GM12878 (cell line): Measurements from ENCODE around the gene PCIF1. TPM values are rescaled to one million over a fixed set of nuclear protein-coding genes. Genes with fewer than 3 reads are reported as not detected.

Experiments
- ATAC-seq: fragments of 200-7000 bp; cut with Tn5 transposase; 3 replicates; pipeline ENCODE4 v1.9.1; 2020; ENCODE audit warnings: mild to moderate bottlenecking, moderate library complexity
- BruUV-seq: library from RNA; stranded (reverse); fragments of 400-500 nt; replicated peaks from 2 replicates; lab custom pipeline; 2021; lab: Mats Ljungman, UMichigan
- CTCF ChIA-PET: fragments of 300-600 bp; sonication (Branson Sonifier 250); formaldehyde crosslinking; extraction: SDS; loops from one replicate; lab custom pipeline; 2021; ENCODE audit warnings: inconsistent platforms; lab: Yijun Ruan, JAX
- POLR2A ChIA-PET: fragments of 350-600 bp; formaldehyde crosslinking; extraction: SDS; loops from one replicate; lab custom pipeline; 2021; ENCODE audit warnings: inconsistent platforms; lab: Charles Lee
- RAD21 ChIA-PET: fragments of 300-600 bp; sonication (Branson Sonifier 250); formaldehyde crosslinking; loops from one replicate; lab custom pipeline; 2023; ENCODE audit warnings: antibody characterized with exemption; ENCODE audit not compliant: unreplicated experiment; lab: Charles Lee
- SMC1A ChIA-PET: fragments of 300-600 bp; sonication (Branson Sonifier 250); formaldehyde crosslinking; loops from one replicate; lab custom pipeline; 2023; ENCODE audit not compliant: unreplicated experiment, uncharacterized antibody; lab: Charles Lee
- DNase-seq: peaks from one replicate; pipeline ENCODE4 v3.0.0-alpha.2; 2011; ENCODE audit warnings: low read depth, low spot score
- FAIRE-seq: peaks from 3 replicates; lab custom pipeline; 2011; peaks lifted over from hg19 to GRCh38; lab: Jason Lieb, UNC
- H2AFZ ChIP-seq: 2 replicates; pipeline ENCODE4 v1.6.0; 2011; ENCODE audit warnings: low read depth, low read length, control low read depth; ENCODE audit not compliant: control insufficient read depth
- H3K27ac ChIP-seq: 2 replicates; pipeline ENCODE4 v1.5.1; 2011; ENCODE audit warnings: control low read depth; ENCODE audit not compliant: control insufficient read depth, insufficient read depth
- H3K27me3 ChIP-seq, 2 experiments: replicated peaks in 1 of 2; 2 replicates each; pipeline versions ENCODE4 v1.6.0 to v1.6.1; 2011; ENCODE audit warnings: low read length in 1 of 2; ENCODE audit not compliant: control insufficient read depth in 2 of 2, insufficient read depth in 2 of 2
- H3K36me3 ChIP-seq, 2 experiments: 2 replicates each; pipeline ENCODE4 v1.5.1; 2011; ENCODE audit warnings: low read length in 1 of 2; ENCODE audit not compliant: control insufficient read depth in 2 of 2, insufficient read depth in 2 of 2
- H3K4me1 ChIP-seq: 2 replicates; pipeline ENCODE4 v1.6.1; 2011; ENCODE audit warnings: mild to moderate bottlenecking, low read length, moderate library complexity, mixed read lengths; ENCODE audit not compliant: control insufficient read depth, insufficient read depth
- H3K4me2 ChIP-seq: 2 replicates; pipeline ENCODE4 v1.6.0; 2011; ENCODE audit warnings: control low read depth; ENCODE audit not compliant: control insufficient read depth, insufficient read depth
- H3K4me3 ChIP-seq: fragments of 200-600 bp; sonication (generic); 2 replicates; pipeline ENCODE4 v1.5.1; 2016
- H3K79me2 ChIP-seq: 2 replicates; pipeline ENCODE4 v1.6.0; 2011; ENCODE audit warnings: low read length; ENCODE audit not compliant: control insufficient read depth, insufficient read depth
- H3K9ac ChIP-seq: 2 replicates; pipeline ENCODE4 v1.8.0; 2011; ENCODE audit warnings: low read length, control low read depth, mixed read lengths; ENCODE audit not compliant: control insufficient read depth, insufficient read depth
- H3K9me3 ChIP-seq: replicated peaks from 3 replicates; pipeline ENCODE4 v1.5.1; 2011; ENCODE audit warnings: mild to moderate bottlenecking, low read length; ENCODE audit not compliant: control insufficient read depth, insufficient read depth
- H4K20me1 ChIP-seq: 2 replicates; pipeline ENCODE4 v1.6.0; 2011; ENCODE audit not compliant: control insufficient read depth, insufficient read depth
- ATF7 ChIP-seq: fragments of 450-650 bp; IDR thresholded peaks from 2 replicates; pipeline ENCODE4 v1.6.1; 2016; ENCODE audit warnings: low read depth, mild to moderate bottlenecking
- E2F8 ChIP-seq: fragments of 450-650 bp; IDR thresholded peaks from 2 replicates; pipeline ENCODE4 v1.6.1; 2018; ENCODE audit warnings: mild to moderate bottlenecking, low read depth, moderate library complexity; ENCODE audit not compliant: partially characterized antibody
- NR2F1 ChIP-seq: fragments of 450-650 bp; conservative IDR thresholded peaks from 2 replicates; pipeline ENCODE4 v1.6.1; 2017; ENCODE audit warnings: mild to moderate bottlenecking
- POLR2A ChIP-seq: IDR thresholded peaks from 2 replicates; pipeline ENCODE4 v1.6.1; 2011; ENCODE audit warnings: low read depth, mild to moderate bottlenecking, low read length
- POU2F2 ChIP-seq: IDR thresholded peaks from 3 replicates; pipeline ENCODE4 v1.6.1; 2011; ENCODE audit warnings: low read depth, mild to moderate bottlenecking, low read length, borderline replicate concordance
- RBBP5 ChIP-seq: fragments of 200-600 bp; sonication (generic); conservative IDR thresholded peaks from 2 replicates; pipeline ENCODE4 v1.6.1; 2016
- USF2 ChIP-seq: IDR thresholded peaks from 2 replicates; pipeline ENCODE4 v1.6.1; 2011; ENCODE audit warnings: low read depth, low read length, improper control_type of control experiment, borderline replicate concordance
- WGBS: methylation state at CpG from one replicate; pipeline ENCODE4 v1.1.6; 2016; ENCODE audit warnings: low lambda C conversion rate; ENCODE audit not compliant: insufficient replicate concordance, insufficient coverage; ENCODE audit errors: missing lambda C conversion rate; 5-methylcytosine and 5-hydroxymethylcytosine counted together
- in situ Hi-C: fragments of 300-500 bp; cut with MboI; formaldehyde crosslinking; loops from 9 replicates; pipeline ENCODE4 v1.14.3; 2018; ENCODE audit warnings: mixed read lengths
- intact Hi-C: fragments of 100-400 bp; cut with micrococcal nuclease; formaldehyde crosslinking; loops from one replicate; pipeline ENCODE4 v1.14.2; 2022; ENCODE audit not compliant: unreplicated experiment
- polyA plus RNA-seq, 11 experiments: library from polyadenylated mRNA; depleted of rRNA in 4 of 11; unstranded in 6 of 11; stranded (reverse) in 5 of 11; fragments of >200 nt; fragmentation: Nextera tagmentation in 4 of 11; fragmentation: Illumina TruSeq in 1 of 11; extraction: Ambion mirVana in 4 of 11; extraction: Trizol in 1 of 11; gene quantifications; 1 replicate in 1 of 11; 2 replicates in 10 of 11; pipeline versions ENCODE4 v1.2.1 to v1.2.3, GENCODE V29; 2011 to 2016; ENCODE audit warnings: inconsistent platforms in 2 of 11, missing spikeins in 2 of 11, low read depth in 1 of 11
- total RNA-seq, 4 experiments: library from RNA; depleted of rRNA in 3 of 4; stranded (reverse); fragments of >200 nt in 3 of 4; fragmentation: Illumina TruSeq in 1 of 4; extraction: Trizol in 1 of 4; gene quantifications; 2 replicates each; pipeline versions ENCODE4 v1.2.1 to v1.2.3, GENCODE V29; 2013 to 2021

Gene PCIF1
- total and polyA plus RNA-seq, 10 of the 15 experiments (the other 5 are each of a cell fraction or from before 2014, with no cell fraction given): 8.4 to 32.9 (median 17.6) TPM

GRCh38 chr20:45892049-45892825 is 42.2 kb upstream of the PCIF1 start:
- intact Hi-C loops: loop anchor here (5.0 kb wide), 1 partner anchor 80 kb away; the partner anchor contains the start of gene ZNF335

GRCh38 chr20:45892828-45893500 is 41.5 kb upstream of the PCIF1 start:
- peaks cover 4% of the 10 kb centered on the region for H3K79me2 ChIP-seq
- ATAC-seq (no peak), DNase-seq (no peak), FAIRE-seq (no peak)
- BruUV-seq: TSS peak; percentile 56
- peaks cover 0 to 4% of the 10 kb centered on the region in 2 experiments; a peak in 2 of 4 replicates for H3K36me3 ChIP-seq
- intact Hi-C loops (loop anchor here (5.0 kb wide), 1 partner anchor 79 kb away; the partner anchor contains the start of gene ZNF335), in situ Hi-C loops (no loop called here)
- H3K4me2 ChIP-seq: no peak overlapping the region
- ChIA-PET POLR2A (interaction anchor here (0.6 to 2.4 kb wide), 4 partner anchors 10 to 77 kb away, joined by 3 to 9 read pairs (median 3); no protein-coding TSS in a partner anchor), CTCF (interaction anchor here (1.0 to 1.2 kb wide), 2 partner anchors 68 to 77 kb away, joined by 3 to 4 read pairs; no protein-coding TSS in a partner anchor), RAD21 (interaction anchor here (3.4 kb wide), 1 partner anchor 18 kb away, joined by 13 read pairs; no protein-coding TSS in a partner anchor), SMC1A (interaction anchor here (1.2 to 2.8 kb wide), 3 partner anchors 18 to 78 kb away, joined by 3 to 12 read pairs (median 3); partner anchors contain the start of gene PLTP)
- H3K4me3 ChIP-seq: no peak overlapping the region
- H3K4me1 ChIP-seq: peaks cover 22% of the 10 kb centered on the region
- no peak overlapping the region for H2AFZ ChIP-seq
- no peak overlapping the region for H3K9ac ChIP-seq
- no peaks in the 10 kb centered on the region for H4K20me1 ChIP-seq
- H3K9me3 ChIP-seq: no peaks in the 10 kb centered on the region
- WGBS: 2% methylated on average over 4 of the region's 4 CpGs
- no peak overlapping the region for H3K27ac ChIP-seq
- H3K27me3 ChIP-seq: no peaks in the 10 kb centered on the region
- no peak for TF ChIP-seq USF2
- no peak for TF ChIP-seq E2F8
- no peak for TF ChIP-seq ATF7
- TF ChIP-seq NR2F1: no peak
- TF ChIP-seq POLR2A: 0 out of 2 replicates have a peak, but pooled peaks have one; percentile 14

More at GRCh38 chr20:45892049-45892825, 42.2 kb upstream of the PCIF1 start:
- Histone ChIP-seq H2AFZ (no peak overlapping the region), H3K4me2 (peak overlapping the region; percentile 98), H4K20me1 (no peaks in the 10 kb centered on the region), H3K36me3 (peaks cover 0 to 4% of the 10 kb centered on the region in 2 experiments; a peak in 2 of 4 replicates), H3K9ac (peak overlapping the region; percentile 81; the same call in 1 of the 2 replicates), H3K9me3 (no peaks in the 10 kb centered on the region), H3K27ac (no peak overlapping the region), H3K79me2 (peaks cover 4% of the 10 kb centered on the region), H3K27me3 (no peaks in the 10 kb centered on the region), H3K4me1 (peaks cover 22% of the 10 kb centered on the region), H3K4me3 (peak overlapping the region; percentile 83)
- ATAC-seq (no peak), DNase-seq (no peak), FAIRE-seq (no peak)
- ChIA-PET POLR2A (interaction anchor here (0.5 to 2.4 kb wide), 4 partner anchors 43 to 78 kb away, joined by 3 to 9 read pairs (median 4); no protein-coding TSS in a partner anchor), SMC1A (interaction anchor here (1.4 to 2.8 kb wide), 3 partner anchors 18 to 79 kb away, joined by 3 to 12 read pairs (median 3); partner anchors contain the start of gene PLTP), RAD21 (interaction anchor here (1.1 to 3.4 kb wide), 2 partner anchors 18 to 70 kb away, joined by 3 to 13 read pairs; no protein-coding TSS in a partner anchor), CTCF (interaction anchor here (1.0 to 2.5 kb wide), 3 partner anchors 19 to 77 kb away, joined by 3 to 8 read pairs (median 4); no protein-coding TSS in a partner anchor)
- TF ChIP-seq RBBP5: no peak
- TF ChIP-seq POU2F2: no peak
- no TSS peak for BruUV-seq
- in situ Hi-C loops: no loop called here
- WGBS: 47% methylated on average over 9 of the region's 9 CpGs
